Uterus (tissue), 2 donors: ENCODE measurements around the gene NPHS2.

Source experiments
- CTCF ChIP-seq, 4 experiments: fragments of 200-600 bp in 2 of 4; fragments of 450-650 bp in 2 of 4; sonication (generic) in 2 of 4; IDR thresholded peaks; one replicate each; pipeline ENCODE4 v1.5.1; 2016 to 2019; ENCODE audit warnings: antibody characterized with exemption in 4 of 4, mild to moderate bottlenecking in 2 of 4, moderate library complexity in 1 of 4
- POLR2A ChIP-seq, 2 donors: fragments of 450-650 bp; IDR thresholded peaks; one replicate each; pipeline ENCODE4 v1.6.1; 2016; ENCODE audit warnings: antibody characterized with exemption in 2 of 2, mild to moderate bottlenecking in 1 of 2, moderate library complexity in 1 of 2

GRCh38 chr1:179583771-179584320 is 8.1 kb upstream of the NPHS2 start:
- TF ChIP-seq CTCF (IDR thresholded peaks at IDR 0.05) (no peak), POLR2A (IDR thresholded peaks at IDR 0.05) (no peak)
